NCI-H748 treated with DMSO at 0.1 percent for 48 hours (cell line): ENCODE measurements around the gene KRTAP4-12.
"Not testable (repeated sequence)": the region's sequence is repeated elsewhere in the genome, so short reads cannot be mapped to it uniquely, and the experiment has no call there.

Experiments
- DNase-seq: peaks from one replicate; lab custom pipeline; 2025; lab: John Stamatoyannopoulos, UW

The KRTAP4-12 gene

GRCh38 chr17:41123991-41124371, at the start of gene KRTAP4-12:
KRTAP4-12 (minus strand) TSS chr17:41124182; CDS start chr17:41124122, 60 bp downstream.
- DNase-seq = not testable (repeated sequence)

GRCh38 chr17:41171886-41172285, 47.9 kb upstream of the KRTAP4-12 start:
- DNase-seq = no peak

- DNase-seq = no peak
Measured at GRCh38 chr17:41168121-41168520, 44.1 kb upstream of the KRTAP4-12 start, which contains the start of gene KRTAP4-3. KRTAP4-3 (minus strand) TSS chr17:41168221; CDS start chr17:41168172, 49 bp downstream.

GRCh38 chr17:41167561-41167960, 43.6 kb upstream of the KRTAP4-12 start:
- no peak for DNase-seq

- DNase-seq = no peak
Measured at GRCh38 chr17:41163828-41164227, 39.8 kb upstream of the KRTAP4-12 start.

- no peak for DNase-seq
Measured at GRCh38 chr17:41160648-41161047, 36.7 kb upstream of the KRTAP4-12 start, which contains the start of gene KRTAP4-4. KRTAP4-4 (minus strand) TSS chr17:41160748; CDS start chr17:41160691, 57 bp downstream.

- not testable (repeated sequence) for DNase-seq
Measured at GRCh38 chr17:41160190-41160589, 36.2 kb upstream of the KRTAP4-12 start.

- no peak for DNase-seq
Measured at GRCh38 chr17:41153856-41154255, 29.9 kb upstream of the KRTAP4-12 start.

- DNase-seq = no peak
Measured at GRCh38 chr17:41151525-41151924, 27.5 kb upstream of the KRTAP4-12 start.

- DNase-seq = no peak
Measured at GRCh38 chr17:41150026-41150425, 26.0 kb upstream of the KRTAP4-12 start.

- DNase-seq = no peak
Measured at GRCh38 chr17:41149652-41149985, 25.6 kb upstream of the KRTAP4-12 start, which contains the start of gene KRTAP4-5. KRTAP4-5 (minus strand) TSS chr17:41149825; CDS start chr17:41149767, 58 bp downstream.

- DNase-seq = not testable (repeated sequence)
Measured at GRCh38 chr17:41148971-41149651, 25.1 kb upstream of the KRTAP4-12 start.

GRCh38 chr17:41147531-41148204, 23.7 kb upstream of the KRTAP4-12 start:
- no peak for DNase-seq

GRCh38 chr17:41145261-41145660, 21.3 kb upstream of the KRTAP4-12 start:
- DNase-seq = no peak

- no peak for DNase-seq
Measured at GRCh38 chr17:41144846-41145245, 20.9 kb upstream of the KRTAP4-12 start.

- no peak for DNase-seq
Measured at GRCh38 chr17:41141361-41141760, 17.4 kb upstream of the KRTAP4-12 start.

GRCh38 chr17:41140360-41141131, 16.6 kb upstream of the KRTAP4-12 start, which contains the start of gene KRTAP4-6:
KRTAP4-6 (minus strand) TSS chr17:41140544; CDS start chr17:41140487, 57 bp downstream.
- no peak for DNase-seq

GRCh38 chr17:41139865-41140264, 15.9 kb upstream of the KRTAP4-12 start:
- not testable (repeated sequence) for DNase-seq

- no peak for DNase-seq
Measured at GRCh38 chr17:41133880-41134735, 10.1 kb upstream of the KRTAP4-12 start.

- DNase-seq = no peak
Measured at GRCh38 chr17:41131979-41132378, 8.0 kb upstream of the KRTAP4-12 start.

GRCh38 chr17:41127371-41127770, 3.4 kb upstream of the KRTAP4-12 start:
- no peak for DNase-seq
